GM23338 (cell line): Measurements from ENCODE around the gene SLC25A29. TPM values are rescaled to one million over a fixed set of nuclear protein-coding genes. Genes with fewer than 3 reads are reported as not detected.

Experiments
- ATAC-seq: fragments of 200-7000 bp; cut with Tn5 transposase; 3 replicates; pipeline ENCODE4 v1.9.1; 2020
- DNase-seq: peaks from one replicate; pipeline ENCODE4 v3.0.0-alpha.2; 2015; ENCODE audit warnings: low spot score
- H2AFZ ChIP-seq: fragments of 200-600 bp; sonication (generic); 2 replicates; pipeline ENCODE4 v1.8.0; 2016; ENCODE audit warnings: antibody characterized with exemption, mild to moderate bottlenecking, moderate library complexity
- H3F3A ChIP-seq: fragments of 200-600 bp; sonication (generic); replicated peaks from 2 replicates; pipeline ENCODE4 v1.8.0; 2017; ENCODE audit warnings: antibody characterized with exemption, mixed run types, low read depth
- H3K27ac ChIP-seq: fragments of 200-600 bp; sonication (generic); 2 replicates; pipeline ENCODE4 v1.6.1; 2016; ENCODE audit warnings: low read depth
- H3K27me3 ChIP-seq: fragments of 200-600 bp; sonication (generic); 2 replicates; pipeline ENCODE4 v1.8.0; 2016; ENCODE audit warnings: mild to moderate bottlenecking, mixed run types, moderate library complexity; ENCODE audit not compliant: insufficient read depth
- H3K36me3 ChIP-seq: fragments of 200-600 bp; sonication (generic); 2 replicates; pipeline ENCODE4 v1.8.0; 2016; ENCODE audit warnings: mild to moderate bottlenecking; ENCODE audit not compliant: insufficient read depth
- H3K4me1 ChIP-seq: fragments of 200-600 bp; sonication (generic); 2 replicates; pipeline ENCODE4 v1.8.0; 2016; ENCODE audit warnings: mild to moderate bottlenecking, moderate library complexity; ENCODE audit not compliant: insufficient read depth
- H3K4me2 ChIP-seq: fragments of 200-600 bp; sonication (generic); 2 replicates; pipeline ENCODE4 v1.7.1; 2017; ENCODE audit warnings: mixed run types
- H3K4me3 ChIP-seq: fragments of 200-600 bp; sonication (generic); 2 replicates; pipeline ENCODE4 v1.6.1; 2016; ENCODE audit warnings: mixed run types
- H3K79me2 ChIP-seq: fragments of 200-600 bp; sonication (generic); replicated peaks from 2 replicates; pipeline ENCODE4 v1.8.0; 2017; ENCODE audit warnings: mild to moderate bottlenecking; ENCODE audit not compliant: insufficient read depth
- H3K9me2 ChIP-seq: fragments of 200-600 bp; sonication (generic); 2 replicates; pipeline ENCODE4 v1.8.0; 2017; ENCODE audit not compliant: insufficient read depth
- H4K20me1 ChIP-seq: fragments of 200-600 bp; sonication (generic); replicated peaks from 2 replicates; pipeline ENCODE4 v1.8.0; 2017; ENCODE audit warnings: mild to moderate bottlenecking; ENCODE audit not compliant: insufficient read depth
- H3K27ac Mint-ChIP-seq: 2 replicates; pipeline ENCODE4 v1.8.0; 2020; ENCODE audit warnings: inconsistent platforms, mild to moderate bottlenecking, moderate library complexity, mixed read lengths
- H3K27me3 Mint-ChIP-seq: 3 replicates; pipeline ENCODE4 v1.8.0; 2022; ENCODE audit warnings: low read depth, mild to moderate bottlenecking, moderate library complexity, mixed read lengths, inconsistent platforms; ENCODE audit not compliant: insufficient read depth, poor library complexity
- H3K36me3 Mint-ChIP-seq: 3 replicates; pipeline ENCODE4 v1.8.0; 2021; ENCODE audit warnings: low read depth, mild to moderate bottlenecking, inconsistent platforms, moderate library complexity, mixed read lengths
- H3K4me1 Mint-ChIP-seq: 3 replicates; pipeline ENCODE4 v1.8.0; 2020; ENCODE audit warnings: mild to moderate bottlenecking, inconsistent platforms, mixed read lengths
- H3K4me3 Mint-ChIP-seq: 3 replicates; pipeline ENCODE4 v1.8.0; 2021; ENCODE audit warnings: moderate library complexity, mild to moderate bottlenecking, inconsistent platforms, mixed read lengths
- H3K9me3 Mint-ChIP-seq: 3 replicates; pipeline ENCODE4 v1.8.0; 2020; ENCODE audit warnings: moderate library complexity, mild to moderate bottlenecking, inconsistent platforms, mixed read lengths
- CREB1 ChIP-seq: fragments of 250-450 bp; sonication (Bioruptor Pico); IDR thresholded peaks from 2 replicates; pipeline ENCODE4 v1.5.0; 2020; ENCODE audit warnings: low read depth, mild to moderate bottlenecking, moderate library complexity
- ETS1 ChIP-seq: IDR thresholded peaks from 2 replicates; pipeline ENCODE4 v1.6.1; 2016; ENCODE audit warnings: antibody characterized with exemption
- EZH2 ChIP-seq: fragments of 200-600 bp; sonication (generic); IDR thresholded peaks from one replicate; pipeline ENCODE4 v1.8.0; 2017; ENCODE audit warnings: antibody characterized with exemption, mild to moderate bottlenecking, low read depth; ENCODE audit not compliant: unreplicated experiment
- JUNB ChIP-seq: IDR thresholded peaks from one replicate; pipeline ENCODE4 v1.6.1; 2016; ENCODE audit warnings: antibody characterized with exemption; ENCODE audit not compliant: unreplicated experiment
- NANOG ChIP-seq: IDR thresholded peaks from 2 replicates; pipeline ENCODE4 v1.6.1; 2016; ENCODE audit warnings: antibody characterized with exemption, borderline replicate concordance
- POLR2AphosphoS5 ChIP-seq: IDR thresholded peaks from 2 replicates; pipeline ENCODE4 v1.6.1; 2016; ENCODE audit warnings: antibody characterized with exemption, low read depth
- STAT1 ChIP-seq: IDR thresholded peaks from one replicate; pipeline ENCODE4 v1.6.1; 2016; ENCODE audit warnings: antibody characterized with exemption; ENCODE audit not compliant: unreplicated experiment
- ZNF114 ChIP-seq: fragments of 250-450 bp; sonication (Bioruptor Pico); IDR thresholded peaks from 2 replicates; pipeline ENCODE4 v1.5.0; 2020; ENCODE audit warnings: mild to moderate bottlenecking, moderate library complexity
- ZNF331 ChIP-seq: fragments of 250-450 bp; sonication (Bioruptor Pico); IDR thresholded peaks from 2 replicates; pipeline ENCODE4 v1.5.0; 2020; ENCODE audit warnings: low read depth, mild to moderate bottlenecking, moderate library complexity
- polyA plus RNA-seq: library from polyadenylated mRNA; unstranded; fragments of >200 nt; fragmentation: Nextera tagmentation; extraction: Ambion mirVana; gene quantifications from 2 replicates; pipeline ENCODE4 v1.2.1, GENCODE V29; 2016
- total RNA-seq: library from RNA; depleted of rRNA; stranded (reverse); fragments of >200 nt; shearing (Covaris generic); gene quantifications from 2 replicates; pipeline ENCODE4 v1.2.3, GENCODE V29; 2014
- TF ChIP-seq, protein P1 (sequence below): fragments of 250-450 bp; sonication (Bioruptor Pico); IDR thresholded peaks from 2 replicates; pipeline ENCODE4 v1.5.0; 2020; ENCODE audit warnings: mild to moderate bottlenecking, moderate library complexity

Gene SLC25A29
- total and polyA plus RNA-seq, 2 experiments from 2014 or later, result 65.6 to 206 TPM

- TF ChIP-seq, protein P1, sequence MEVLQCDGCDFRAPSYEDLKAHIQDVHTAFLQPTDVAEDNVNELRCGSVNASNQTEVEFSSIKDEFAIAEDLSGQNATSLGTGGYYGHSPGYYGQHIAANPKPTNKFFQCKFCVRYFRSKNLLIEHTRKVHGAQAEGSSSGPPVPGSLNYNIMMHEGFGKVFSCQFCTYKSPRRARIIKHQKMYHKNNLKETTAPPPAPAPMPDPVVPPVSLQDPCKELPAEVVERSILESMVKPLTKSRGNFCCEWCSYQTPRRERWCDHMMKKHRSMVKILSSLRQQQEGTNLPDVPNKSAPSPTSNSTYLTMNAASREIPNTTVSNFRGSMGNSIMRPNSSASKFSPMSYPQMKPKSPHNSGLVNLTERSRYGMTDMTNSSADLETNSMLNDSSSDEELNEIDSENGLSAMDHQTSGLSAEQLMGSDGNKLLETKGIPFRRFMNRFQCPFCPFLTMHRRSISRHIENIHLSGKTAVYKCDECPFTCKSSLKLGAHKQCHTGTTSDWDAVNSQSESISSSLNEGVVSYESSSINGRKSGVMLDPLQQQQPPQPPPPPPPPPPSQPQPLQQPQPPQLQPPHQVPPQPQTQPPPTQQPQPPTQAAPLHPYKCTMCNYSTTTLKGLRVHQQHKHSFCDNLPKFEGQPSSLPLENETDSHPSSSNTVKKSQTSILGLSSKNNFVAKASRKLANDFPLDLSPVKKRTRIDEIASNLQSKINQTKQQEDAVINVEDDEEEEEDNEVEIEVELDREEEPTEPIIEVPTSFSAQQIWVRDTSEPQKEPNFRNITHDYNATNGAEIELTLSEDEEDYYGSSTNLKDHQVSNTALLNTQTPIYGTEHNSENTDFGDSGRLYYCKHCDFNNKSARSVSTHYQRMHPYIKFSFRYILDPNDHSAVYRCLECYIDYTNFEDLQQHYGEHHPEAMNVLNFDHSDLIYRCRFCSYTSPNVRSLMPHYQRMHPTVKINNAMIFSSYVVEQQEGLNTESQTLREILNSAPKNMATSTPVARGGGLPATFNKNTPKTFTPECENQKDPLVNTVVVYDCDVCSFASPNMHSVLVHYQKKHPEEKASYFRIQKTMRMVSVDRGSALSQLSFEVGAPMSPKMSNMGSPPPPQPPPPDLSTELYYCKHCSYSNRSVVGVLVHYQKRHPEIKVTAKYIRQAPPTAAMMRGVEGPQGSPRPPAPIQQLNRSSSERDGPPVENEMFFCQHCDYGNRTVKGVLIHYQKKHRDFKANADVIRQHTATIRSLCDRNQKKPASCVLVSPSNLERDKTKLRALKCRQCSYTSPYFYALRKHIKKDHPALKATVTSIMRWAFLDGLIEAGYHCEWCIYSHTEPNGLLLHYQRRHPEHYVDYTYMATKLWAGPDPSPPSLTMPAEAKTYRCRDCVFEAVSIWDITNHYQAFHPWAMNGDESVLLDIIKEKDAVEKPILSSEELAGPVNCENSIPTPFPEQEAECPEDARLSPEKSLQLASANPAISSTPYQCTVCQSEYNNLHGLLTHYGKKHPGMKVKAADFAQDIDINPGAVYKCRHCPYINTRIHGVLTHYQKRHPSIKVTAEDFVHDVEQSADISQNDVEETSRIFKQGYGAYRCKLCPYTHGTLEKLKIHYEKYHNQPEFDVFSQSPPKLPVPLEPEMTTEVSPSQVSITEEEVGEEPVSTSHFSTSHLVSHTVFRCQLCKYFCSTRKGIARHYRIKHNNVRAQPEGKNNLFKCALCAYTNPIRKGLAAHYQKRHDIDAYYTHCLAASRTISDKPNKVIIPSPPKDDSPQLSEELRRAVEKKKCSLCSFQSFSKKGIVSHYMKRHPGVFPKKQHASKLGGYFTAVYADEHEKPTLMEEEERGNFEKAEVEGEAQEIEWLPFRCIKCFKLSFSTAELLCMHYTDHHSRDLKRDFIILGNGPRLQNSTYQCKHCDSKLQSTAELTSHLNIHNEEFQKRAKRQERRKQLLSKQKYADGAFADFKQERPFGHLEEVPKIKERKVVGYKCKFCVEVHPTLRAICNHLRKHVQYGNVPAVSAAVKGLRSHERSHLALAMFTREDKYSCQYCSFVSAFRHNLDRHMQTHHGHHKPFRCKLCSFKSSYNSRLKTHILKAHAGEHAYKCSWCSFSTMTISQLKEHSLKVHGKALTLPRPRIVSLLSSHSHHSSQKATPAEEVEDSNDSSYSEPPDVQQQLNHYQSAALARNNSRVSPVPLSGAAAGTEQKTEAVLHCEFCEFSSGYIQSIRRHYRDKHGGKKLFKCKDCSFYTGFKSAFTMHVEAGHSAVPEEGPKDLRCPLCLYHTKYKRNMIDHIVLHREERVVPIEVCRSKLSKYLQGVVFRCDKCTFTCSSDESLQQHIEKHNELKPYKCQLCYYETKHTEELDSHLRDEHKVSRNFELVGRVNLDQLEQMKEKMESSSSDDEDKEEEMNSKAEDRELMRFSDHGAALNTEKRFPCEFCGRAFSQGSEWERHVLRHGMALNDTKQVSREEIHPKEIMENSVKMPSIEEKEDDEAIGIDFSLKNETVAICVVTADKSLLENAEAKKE, result no peak
- TF ChIP-seq ZNF114 (CRISPR knock-in tag), result no peak
Observed at GRCh38 chr14:100334904-100335303, 28.7 kb upstream of the SLC25A29 start (continued).

DNA sequence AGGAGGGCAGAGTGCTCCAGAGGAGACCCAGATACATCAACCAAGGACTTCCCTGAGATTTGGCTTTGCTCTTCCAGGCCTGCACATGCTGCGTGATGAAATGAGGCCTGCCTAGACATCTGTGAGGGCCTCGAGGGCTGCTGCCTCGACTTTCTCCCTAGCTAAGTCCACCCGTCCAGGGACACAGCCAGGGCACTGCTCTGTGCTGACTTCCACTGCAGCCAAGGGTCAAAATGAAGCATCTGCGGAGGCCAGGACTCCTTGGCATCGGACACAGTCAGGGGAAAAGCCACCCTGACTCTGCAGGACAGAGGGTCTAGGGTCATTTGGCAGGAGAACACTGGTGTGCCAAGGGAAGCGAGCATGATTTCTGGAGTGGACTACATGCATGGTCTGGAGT lies 27.6 kb upstream of the SLC25A29 start:
- Mint-ChIP-seq H3K9me3 (no peaks in the 10 kb centered on the region), H3K27ac (no peak overlapping the region), H3K27me3 (peaks cover 4% of the 10 kb centered on the region), H3K4me3 (no peak overlapping the region), H3K36me3 (peaks cover 47% of the 10 kb centered on the region), H3K4me1 (0 out of 3 replicates have a peak, but pooled peaks cover 5% of the 10 kb centered on the region)
- H3K36me3 ChIP-seq, result peaks cover 17% of the 10 kb centered on the region; the same call in 1 of the 2 replicates
- H3K4me1 ChIP-seq, result no peaks in the 10 kb centered on the region
- H3K4me2 ChIP-seq, result no peak overlapping the region
- H3K9me2 ChIP-seq, result no peaks in the 10 kb centered on the region
- no peaks in the 10 kb centered on the region for H3F3A ChIP-seq
- ATAC-seq (no peak), DNase-seq (no peak)
- H3K27ac ChIP-seq, result no peak overlapping the region
- H3K27me3 ChIP-seq, result no peaks in the 10 kb centered on the region
- H3K79me2 ChIP-seq, result no peaks in the 10 kb centered on the region
- no peak overlapping the region for H2AFZ ChIP-seq
- no peak overlapping the region for H3K4me3 ChIP-seq
- H4K20me1 ChIP-seq, result no peaks in the 10 kb centered on the region; the same call in 1 of the 2 replicates
- TF ChIP-seq EZH2 (no peak), JUNB (no peak), POLR2AphosphoS5 (no peak), ZNF331 (CRISPR knock-in tag) (no peak), CREB1 (CRISPR knock-in tag) (no peak), NANOG (no peak), ETS1 (no peak), STAT1 (no peak)
- TF ChIP-seq, protein P1, result no peak
